ENCODE results near the gene RNF26.
A peak's percentile ranks its signal among the peaks of the same experiment; 100 is the strongest.

RNF26 gene

GRCh38 chr11:119368121-119369034 lies 34.1 kb downstream of the RNF26 start:
- TF ChIP-seq CTCF (IDR thresholded peaks at IDR 0.05; ENCODE audit: borderline replicate concordance, insufficient read depth, low read depth, low read length), result no peak
- no peak overlapping the region for H3K4me3 ChIP-seq (ENCODE audit: low read depth, low read length)

- no peak for TF ChIP-seq CTCF (IDR thresholded peaks at IDR 0.05; ENCODE audit: borderline replicate concordance, insufficient read depth, low read depth, low read length)
- H3K4me3 ChIP-seq (ENCODE audit: low read depth, low read length), result no peak overlapping the region
Observed at GRCh38 chr11:119369132-119369925, 35.0 kb downstream of the RNF26 start.

GRCh38 chr11:119370486-119371046 lies 36.2 kb downstream of the RNF26 start:
- no peak overlapping the region for H3K4me3 ChIP-seq (ENCODE audit: low read depth, low read length)
- no peak for TF ChIP-seq CTCF (IDR thresholded peaks at IDR 0.05; ENCODE audit: borderline replicate concordance, insufficient read depth, low read depth, low read length)

GRCh38 chr11:119371067-119371601 lies 36.8 kb downstream of the RNF26 start:
- TF ChIP-seq CTCF (IDR thresholded peaks at IDR 0.05; ENCODE audit: borderline replicate concordance, insufficient read depth, low read depth, low read length), result no peak
- H3K4me3 ChIP-seq (ENCODE audit: low read depth, low read length), result no peak overlapping the region

- no peak overlapping the region for H3K4me3 ChIP-seq (ENCODE audit: low read depth, low read length)
- peak; percentile 24; the same call in 1 of the 2 replicates for TF ChIP-seq CTCF (IDR thresholded peaks at IDR 0.05; ENCODE audit: borderline replicate concordance, insufficient read depth, low read depth, low read length)
Observed at GRCh38 chr11:119371778-119372182, 37.5 kb downstream of the RNF26 start.

GRCh38 chr11:119372260-119373058 lies 38.1 kb downstream of the RNF26 start:
- no peak overlapping the region for H3K4me3 ChIP-seq (ENCODE audit: low read depth, low read length)
- TF ChIP-seq CTCF (IDR thresholded peaks at IDR 0.05; ENCODE audit: borderline replicate concordance, insufficient read depth, low read depth, low read length), result no peak

Data from GM12875 (cell line).